AG04449 (cell line): ENCODE data around the gene NTM.

ENCODE experiments used
- CTCF ChIA-PET: fragments of 350-600 bp; formaldehyde crosslinking; extraction: SDS; loops from one replicate; lab custom pipeline; 2021; ENCODE audit warnings: antibody characterized with exemption; lab: Yijun Ruan, JAX
- POLR2A ChIA-PET: fragments of 400-600, 350-600 bp; formaldehyde crosslinking; extraction: SDS; loops from one replicate; lab custom pipeline; 2020; ENCODE audit warnings: antibody characterized with exemption, inconsistent platforms; lab: Yijun Ruan, JAX
- DNase-seq: peaks from one replicate; pipeline ENCODE4 v3.0.0-alpha.2; 2010; ENCODE audit warnings: low read depth, low spot score
- H3K4me3 ChIP-seq: 2 replicates; pipeline ENCODE4 v1.5.1; 2011; ENCODE audit warnings: low read depth, mild to moderate bottlenecking, control low read depth, low read length
- TF ChIP-seq, protein P1 (sequence below): IDR thresholded peaks from one replicate; pipeline ENCODE4 v1.5.1; 2011; ENCODE audit warnings: mild to moderate bottlenecking, moderate library complexity, low read length, control low read depth, inconsistent platforms; ENCODE audit not compliant: insufficient read depth; ENCODE audit errors: missing control alignments

Gene NTM

DNA sequence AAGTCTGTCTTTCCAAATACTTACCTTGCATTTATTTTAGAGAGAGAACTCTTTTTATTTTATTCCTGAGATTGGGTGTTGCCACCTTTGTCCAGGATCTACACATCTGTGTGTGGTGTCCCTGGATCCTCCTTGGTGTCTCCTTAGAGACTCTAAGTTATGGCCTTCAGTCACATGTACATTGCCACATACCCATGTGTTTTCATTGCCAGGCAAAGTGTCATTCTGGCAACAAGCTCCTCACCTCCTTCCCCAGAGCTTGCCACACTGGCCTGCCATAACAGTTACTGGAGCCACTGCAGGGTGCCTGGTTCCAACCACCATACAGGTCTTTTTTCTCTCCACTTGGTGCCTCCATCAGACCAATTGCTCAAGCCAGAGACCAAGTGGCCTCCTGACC is 379.7 kb downstream of the NTM start:
- ChIA-PET POLR2A (no interaction called here), CTCF (interaction anchor here (4.4 to 6.4 kb wide), 4 partner anchors 7 to 56 kb away, joined by 38 to 85 read pairs (median 72); no protein-coding TSS in a partner anchor)
- no peak for DNase-seq
- TF ChIP-seq, protein P1, sequence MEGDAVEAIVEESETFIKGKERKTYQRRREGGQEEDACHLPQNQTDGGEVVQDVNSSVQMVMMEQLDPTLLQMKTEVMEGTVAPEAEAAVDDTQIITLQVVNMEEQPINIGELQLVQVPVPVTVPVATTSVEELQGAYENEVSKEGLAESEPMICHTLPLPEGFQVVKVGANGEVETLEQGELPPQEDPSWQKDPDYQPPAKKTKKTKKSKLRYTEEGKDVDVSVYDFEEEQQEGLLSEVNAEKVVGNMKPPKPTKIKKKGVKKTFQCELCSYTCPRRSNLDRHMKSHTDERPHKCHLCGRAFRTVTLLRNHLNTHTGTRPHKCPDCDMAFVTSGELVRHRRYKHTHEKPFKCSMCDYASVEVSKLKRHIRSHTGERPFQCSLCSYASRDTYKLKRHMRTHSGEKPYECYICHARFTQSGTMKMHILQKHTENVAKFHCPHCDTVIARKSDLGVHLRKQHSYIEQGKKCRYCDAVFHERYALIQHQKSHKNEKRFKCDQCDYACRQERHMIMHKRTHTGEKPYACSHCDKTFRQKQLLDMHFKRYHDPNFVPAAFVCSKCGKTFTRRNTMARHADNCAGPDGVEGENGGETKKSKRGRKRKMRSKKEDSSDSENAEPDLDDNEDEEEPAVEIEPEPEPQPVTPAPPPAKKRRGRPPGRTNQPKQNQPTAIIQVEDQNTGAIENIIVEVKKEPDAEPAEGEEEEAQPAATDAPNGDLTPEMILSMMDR = no peak
- no peak overlapping the region for H3K4me3 ChIP-seq

DNA sequence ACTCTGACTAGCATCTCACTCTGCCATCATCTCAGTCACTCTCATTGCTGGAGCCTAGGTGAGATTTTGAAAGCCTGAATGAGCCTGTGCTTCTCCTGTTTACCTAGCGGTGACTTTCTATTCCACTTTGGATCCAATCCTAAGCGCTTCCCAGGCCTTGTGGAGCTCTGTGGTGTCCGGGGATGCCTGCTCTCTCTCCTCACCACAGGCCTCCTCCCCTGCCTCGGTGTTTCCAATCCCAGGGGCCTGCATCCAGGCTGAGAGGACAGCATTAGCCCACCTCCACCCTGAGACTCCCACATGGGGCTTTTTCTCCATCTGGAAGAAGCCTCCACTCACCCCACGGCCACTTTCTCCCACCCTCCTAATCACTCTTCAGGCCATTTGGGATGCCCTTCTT is 380.3 kb downstream of the NTM start:
- TF ChIP-seq, protein P1 = no peak
- POLR2A ChIA-PET = no interaction called here
- H3K4me3 ChIP-seq = no peak overlapping the region
- no peak for DNase-seq
- CTCF ChIA-PET = interaction anchor here (4.4 to 6.4 kb wide), 3 partner anchors 11 to 56 kb away, joined by 38 to 83 read pairs (median 61); no protein-coding TSS in a partner anchor

DNA sequence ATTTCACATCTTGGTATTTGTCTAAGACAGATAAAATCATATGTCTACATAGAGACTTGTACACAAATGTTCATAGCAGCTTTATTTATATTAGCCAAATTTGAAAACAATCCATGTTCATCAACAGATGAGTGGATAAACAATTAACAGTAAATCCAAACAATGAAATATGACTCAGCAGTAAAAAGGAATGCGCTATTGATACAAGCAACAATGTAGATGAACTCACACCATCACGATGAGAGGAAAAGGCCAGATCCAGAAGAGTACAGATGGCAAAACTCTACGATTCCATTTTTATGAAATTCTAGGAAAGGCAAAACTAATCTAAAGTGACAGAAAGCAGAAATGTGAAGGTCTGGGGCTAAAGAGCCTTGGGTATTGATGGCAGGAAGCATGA is 384.3 kb downstream of the NTM start:
- H3K4me3 ChIP-seq = no peak overlapping the region
- TF ChIP-seq, protein P1 = no peak
- CTCF ChIA-PET = interaction anchor here (0.7 to 5.3 kb wide), 3 partner anchors 7 to 372 kb away, joined by 3 to 85 read pairs (median 3); no protein-coding TSS in a partner anchor
- DNase-seq = no peak
- POLR2A ChIA-PET = no interaction called here

DNA sequence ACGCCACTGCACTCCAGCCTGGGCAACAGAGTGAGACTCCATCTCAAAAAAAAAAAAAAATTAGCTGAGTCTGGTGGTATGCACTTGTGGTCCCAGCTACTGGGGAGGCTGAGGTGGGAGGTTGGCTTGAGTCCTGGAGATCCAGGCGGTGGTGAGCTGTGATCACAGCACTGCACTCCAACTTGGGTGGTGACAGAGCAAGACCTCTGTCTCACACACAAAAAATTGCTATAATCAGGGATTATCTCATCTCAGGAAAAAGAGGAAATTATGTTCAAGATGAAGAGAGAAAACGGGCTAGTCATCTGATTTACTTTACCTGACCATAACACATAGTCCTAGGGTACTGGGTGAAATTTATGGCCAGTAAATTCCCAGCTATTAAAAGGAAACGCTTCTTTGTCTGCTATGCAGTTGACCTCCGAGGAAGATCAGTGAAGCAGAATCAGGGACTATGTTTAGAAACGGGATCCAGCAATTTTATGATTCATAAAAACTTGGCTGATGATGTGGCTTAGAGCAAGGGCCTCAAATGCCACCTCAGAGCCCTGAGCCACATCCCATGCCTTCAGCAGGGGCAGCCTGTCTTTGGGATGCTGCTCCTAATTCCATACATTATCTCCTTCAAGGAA is 386.2 kb downstream of the NTM start:
- DNase-seq = no peak
- CTCF ChIA-PET = interaction anchor here (1.0 to 5.3 kb wide), 6 partner anchors 9 to 370 kb away, joined by 3 to 85 read pairs (median 5); no protein-coding TSS in a partner anchor
- TF ChIP-seq, protein P1 = no peak
- H3K4me3 ChIP-seq = no peak overlapping the region
- POLR2A ChIA-PET = interaction anchor here (0.9 to 1.5 kb wide), 3 partner anchors 9 to 306 kb away, joined by 3 to 5 read pairs (median 4); no protein-coding TSS in a partner anchor

DNA sequence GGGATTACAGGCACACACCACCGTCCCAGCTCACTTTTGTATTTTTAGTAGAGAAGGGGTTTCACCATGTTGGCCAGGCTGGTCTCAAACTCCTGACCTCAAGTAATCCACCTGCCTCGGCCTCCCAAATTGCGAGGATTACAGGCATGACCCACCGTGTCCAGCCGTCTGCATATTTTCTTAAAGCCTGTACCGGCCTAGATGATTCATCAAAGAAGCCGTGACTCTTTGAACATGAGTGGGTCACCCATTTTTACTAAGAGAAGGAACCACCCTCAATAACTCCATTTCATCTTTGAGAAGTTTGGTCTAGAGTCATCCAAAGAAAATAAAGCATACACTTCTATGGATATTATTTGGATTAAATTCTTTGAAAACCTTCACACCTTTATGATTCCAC is 388.3 kb downstream of the NTM start:
- ChIA-PET CTCF (interaction anchor here (0.8 to 5.3 kb wide), 6 partner anchors 11 to 1322 kb away, joined by 3 to 85 read pairs (median 4); no protein-coding TSS in a partner anchor), POLR2A (interaction anchor here (1.2 kb wide), 1 partner anchor 10 kb away, joined by 5 read pairs; no protein-coding TSS in a partner anchor)
- TF ChIP-seq, protein P1 = no peak
- no peak overlapping the region for H3K4me3 ChIP-seq
- DNase-seq = no peak

DNA sequence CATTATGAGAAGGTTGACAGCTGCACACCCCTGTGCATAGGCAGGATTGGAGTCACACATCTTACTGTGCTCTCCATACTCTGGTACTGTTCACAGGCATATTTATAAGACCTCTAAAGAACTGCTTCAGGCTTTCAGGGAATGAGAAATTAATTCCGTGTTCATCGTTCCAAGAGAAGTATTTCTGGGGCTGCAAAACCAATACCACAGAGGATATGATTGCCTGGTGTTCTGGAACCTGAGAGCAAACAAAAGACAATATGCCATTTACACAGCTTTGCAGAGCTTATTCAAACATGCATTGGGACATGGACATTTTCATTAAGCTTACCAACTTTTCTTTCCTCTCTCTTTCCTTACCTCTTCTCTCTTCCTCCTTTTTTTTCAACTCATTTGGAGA is 388.7 kb downstream of the NTM start:
- POLR2A ChIA-PET = interaction anchor here (1.2 kb wide), 1 partner anchor 10 kb away, joined by 5 read pairs; no protein-coding TSS in a partner anchor
- CTCF ChIA-PET = interaction anchor here (0.8 to 5.3 kb wide), 3 partner anchors 12 to 64 kb away, joined by 3 to 85 read pairs (median 15); no protein-coding TSS in a partner anchor
- DNase-seq = no peak
- TF ChIP-seq, protein P1 = no peak
- H3K4me3 ChIP-seq = no peak overlapping the region
